SW 1271 (cell line): ENCODE data around the gene SLC19A1.

ENCODE experiments used
- DNase-seq, 2 experiments: peaks; one replicate each; lab custom pipeline; 2025; lab: John Stamatoyannopoulos, UW

Gene SLC19A1

DNA sequence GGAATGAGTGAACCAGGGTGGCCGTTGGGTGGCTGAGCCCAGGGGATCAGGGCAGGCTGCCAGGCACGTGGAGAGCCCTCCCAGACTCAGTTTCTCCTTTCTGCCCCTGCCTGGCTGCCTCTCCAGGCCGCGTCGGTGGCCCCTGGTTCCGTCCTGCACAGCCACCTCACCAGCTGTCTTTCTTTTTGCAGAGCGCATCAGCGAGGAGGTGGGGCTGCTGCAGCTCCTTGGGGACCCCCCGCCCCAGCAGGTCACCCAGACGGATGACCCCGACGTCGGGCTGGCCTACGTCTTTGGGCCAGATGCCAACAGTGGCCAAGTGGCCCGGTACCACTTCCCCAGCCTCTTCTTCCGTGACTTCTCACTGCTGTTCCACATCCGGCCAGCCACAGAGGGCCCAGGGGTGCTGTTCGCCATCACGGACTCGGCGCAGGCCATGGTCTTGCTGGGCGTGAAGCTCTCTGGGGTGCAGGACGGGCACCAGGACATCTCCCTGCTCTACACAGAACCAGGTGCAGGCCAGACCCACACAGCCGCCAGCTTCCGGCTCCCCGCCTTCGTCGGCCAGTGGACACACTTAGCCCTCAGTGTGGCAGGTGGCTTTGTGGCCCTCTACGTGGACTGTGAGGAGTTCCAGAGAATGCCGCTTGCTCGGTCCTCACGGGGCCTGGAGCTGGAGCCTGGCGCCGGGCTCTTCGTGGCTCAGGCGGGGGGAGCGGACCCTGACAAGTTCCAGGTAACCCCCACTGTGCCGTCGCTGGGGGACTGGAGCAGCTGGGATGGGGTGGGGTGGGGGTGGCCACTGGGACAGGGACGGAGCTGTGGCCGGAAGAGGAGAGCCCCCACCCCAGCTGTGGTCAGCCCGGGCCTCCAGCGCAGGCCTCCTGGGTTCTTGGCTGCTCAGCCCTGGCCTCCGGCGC lies 73.9 kb downstream of the SLC19A1 start:
- DNase-seq, result no peak

DNA sequence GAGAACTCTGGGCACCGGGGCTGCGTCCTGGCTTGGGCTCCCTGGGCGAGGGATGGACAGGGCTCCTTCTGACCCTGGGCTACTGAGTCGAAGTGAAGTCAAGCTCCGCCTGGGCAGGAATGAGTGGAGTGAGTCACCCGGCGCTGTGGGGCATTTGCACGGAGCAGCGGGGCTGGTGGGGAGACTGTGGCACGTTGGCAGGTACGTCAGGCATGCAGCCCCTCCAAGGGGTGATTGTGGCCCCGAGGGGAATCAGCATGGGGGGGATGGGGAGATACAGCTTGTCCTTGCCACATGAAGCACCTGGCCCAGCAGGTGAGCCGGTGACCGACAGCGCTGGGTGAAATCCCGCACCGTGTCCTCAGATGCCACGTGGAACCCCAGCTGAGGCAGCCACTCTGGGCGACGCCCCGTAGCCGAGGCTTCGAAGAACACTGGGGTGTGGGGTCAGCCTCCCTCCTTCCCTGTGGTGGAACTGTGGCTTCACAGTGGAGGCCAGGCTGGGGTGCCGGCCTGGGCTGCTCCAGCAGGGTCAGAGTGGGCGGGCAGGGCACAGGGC lies 74.9 kb downstream of the SLC19A1 start:
- DNase-seq, result no peak

- DNase-seq, result no peak
These were observed 75.7 kb downstream of the SLC19A1 start for GRCh38 chr21:45466330-45467220.

DNA sequence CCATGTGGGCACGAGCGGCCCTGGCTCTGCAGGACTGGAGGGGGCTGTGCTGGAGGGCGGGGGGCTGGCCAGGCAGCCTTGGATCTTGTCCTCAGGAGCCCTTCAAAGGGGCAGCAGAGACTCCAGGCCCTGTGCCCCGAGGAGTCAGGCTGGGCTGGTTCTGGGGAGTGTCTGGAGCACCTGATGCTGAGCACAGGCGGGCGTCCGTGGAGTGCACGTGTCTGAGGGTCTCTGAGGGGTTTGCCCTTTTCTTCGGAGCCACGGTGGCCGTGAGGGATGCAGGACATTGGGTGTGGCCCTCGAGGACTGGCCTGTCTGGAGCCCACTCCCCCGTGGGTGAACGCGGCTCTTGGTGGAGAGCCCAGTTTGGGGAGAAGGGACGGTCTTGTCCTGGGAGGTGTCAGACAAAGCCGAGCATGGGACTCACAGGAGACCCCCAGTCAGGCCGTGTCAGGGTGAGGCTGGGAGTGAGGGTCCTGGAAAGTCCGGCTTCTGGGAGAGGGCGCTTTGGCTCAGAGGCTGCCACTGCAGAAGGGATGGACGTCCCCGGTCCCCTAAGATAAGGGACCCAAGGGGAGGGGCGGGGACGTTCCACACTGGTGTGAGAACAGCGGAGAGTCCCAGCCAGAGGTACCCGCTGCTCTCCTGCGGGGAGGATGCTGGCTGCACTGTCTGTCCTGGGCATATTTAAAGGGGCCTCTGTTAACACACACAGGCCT lies 76.5 kb downstream of the SLC19A1 start:
- DNase-seq, result no peak

GRCh38 chr21:45465105-45465504 lies 77.1 kb downstream of the SLC19A1 start:
- no peak for DNase-seq

DNA sequence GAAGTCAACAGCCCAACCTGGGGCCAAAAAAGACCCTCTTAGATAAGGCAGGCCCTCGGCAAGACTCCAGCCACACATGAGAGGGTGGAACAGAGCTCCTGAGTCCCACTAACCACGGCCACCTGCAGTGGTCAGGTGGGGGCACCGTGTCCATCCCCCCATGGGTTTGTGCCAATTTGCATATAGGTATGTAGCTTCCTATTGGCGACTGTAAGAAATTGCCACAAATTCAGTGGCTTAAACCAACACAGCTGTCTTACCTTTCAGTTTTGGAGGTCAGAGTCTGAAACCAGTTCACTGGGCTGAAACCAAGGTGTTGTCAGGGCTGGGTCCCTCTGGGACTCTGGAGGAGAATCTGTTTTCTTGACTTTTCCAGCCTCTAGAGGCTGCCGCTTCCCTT lies 77.9 kb downstream of the SLC19A1 start:
- DNase-seq, result no peak

DNA sequence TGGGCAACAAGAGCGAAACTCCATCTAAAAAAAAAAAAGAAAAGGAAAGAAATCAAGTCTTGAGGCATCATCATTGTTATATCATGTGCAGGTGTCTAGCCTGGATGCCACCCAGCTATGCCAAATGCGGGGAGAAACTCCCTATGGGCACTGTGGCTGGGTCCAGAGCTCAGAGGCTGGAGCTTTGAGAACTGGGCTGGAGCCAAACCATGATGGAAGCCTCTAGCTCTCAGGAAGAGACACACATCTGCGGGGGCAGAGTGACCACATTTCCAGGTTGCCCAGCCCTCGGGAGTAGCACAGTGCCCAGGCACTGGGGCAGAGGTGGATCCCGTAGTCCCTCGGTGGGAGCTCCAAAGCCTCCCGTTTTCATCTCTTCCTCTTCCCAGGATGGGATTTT lies 78.4 kb downstream of the SLC19A1 start:
- no peak for DNase-seq

DNA sequence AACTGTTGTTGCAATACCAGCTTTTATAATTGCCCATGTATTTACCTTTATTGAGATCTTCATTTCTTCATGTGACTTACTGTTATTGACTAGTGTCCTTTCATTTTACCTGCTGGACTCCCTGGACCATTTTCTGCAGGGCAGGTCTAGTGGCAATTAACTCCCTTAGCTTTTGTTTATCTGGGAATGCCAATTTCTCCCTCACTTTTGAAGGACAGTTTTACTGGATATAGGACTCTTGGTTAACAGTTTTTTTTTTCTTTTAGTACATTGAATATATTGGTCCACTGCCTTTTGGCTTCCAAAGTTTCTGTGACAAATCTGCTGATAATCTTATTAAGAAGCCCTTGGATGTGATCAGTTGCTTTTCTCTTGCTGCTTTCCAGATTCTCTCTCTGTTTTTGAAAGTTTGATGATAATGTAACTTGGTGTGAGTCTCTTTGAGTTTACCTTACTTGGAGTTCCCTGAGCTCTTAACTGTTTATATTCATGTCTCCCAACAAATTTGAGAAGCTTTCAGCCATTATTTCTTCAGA lies 80.4 kb downstream of the SLC19A1 start:
- no peak for DNase-seq

- no peak for DNase-seq
These were observed 80.9 kb downstream of the SLC19A1 start for GRCh38 chr21:45461369-45461750.

GRCh38 chr21:45460611-45461368 lies 81.5 kb downstream of the SLC19A1 start:
- DNase-seq, result no peak

DNA sequence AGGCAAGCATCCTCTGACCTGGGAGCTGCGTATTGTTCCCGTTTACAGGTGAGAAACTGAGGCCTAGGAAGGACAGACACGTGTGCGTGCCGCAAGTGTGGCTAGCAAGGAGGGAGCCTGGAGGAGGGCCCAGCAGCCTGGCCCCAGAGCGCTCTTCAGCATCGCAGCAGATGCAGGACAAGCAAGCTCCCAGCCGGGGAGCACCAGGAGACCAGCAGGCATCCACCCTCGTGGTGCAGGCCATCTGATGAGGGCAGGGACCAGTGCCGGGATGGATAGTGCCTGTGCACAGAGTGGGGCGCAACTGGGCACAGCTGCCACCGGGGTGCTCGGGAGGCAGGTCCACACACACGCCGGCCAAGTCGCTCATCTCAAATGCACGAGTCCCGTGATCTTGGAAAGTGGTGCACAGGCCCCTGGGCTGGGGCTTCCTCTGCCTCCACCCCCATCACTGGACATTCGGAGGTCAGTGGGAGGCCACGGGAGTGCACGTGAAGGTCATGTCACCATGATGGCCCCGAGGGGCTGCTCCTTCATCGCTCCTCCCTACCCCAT lies 82.2 kb downstream of the SLC19A1 start:
- DNase-seq, result no peak

- no peak for DNase-seq
These were observed 82.8 kb downstream of the SLC19A1 start for GRCh38 chr21:45459171-45460010.

DNA sequence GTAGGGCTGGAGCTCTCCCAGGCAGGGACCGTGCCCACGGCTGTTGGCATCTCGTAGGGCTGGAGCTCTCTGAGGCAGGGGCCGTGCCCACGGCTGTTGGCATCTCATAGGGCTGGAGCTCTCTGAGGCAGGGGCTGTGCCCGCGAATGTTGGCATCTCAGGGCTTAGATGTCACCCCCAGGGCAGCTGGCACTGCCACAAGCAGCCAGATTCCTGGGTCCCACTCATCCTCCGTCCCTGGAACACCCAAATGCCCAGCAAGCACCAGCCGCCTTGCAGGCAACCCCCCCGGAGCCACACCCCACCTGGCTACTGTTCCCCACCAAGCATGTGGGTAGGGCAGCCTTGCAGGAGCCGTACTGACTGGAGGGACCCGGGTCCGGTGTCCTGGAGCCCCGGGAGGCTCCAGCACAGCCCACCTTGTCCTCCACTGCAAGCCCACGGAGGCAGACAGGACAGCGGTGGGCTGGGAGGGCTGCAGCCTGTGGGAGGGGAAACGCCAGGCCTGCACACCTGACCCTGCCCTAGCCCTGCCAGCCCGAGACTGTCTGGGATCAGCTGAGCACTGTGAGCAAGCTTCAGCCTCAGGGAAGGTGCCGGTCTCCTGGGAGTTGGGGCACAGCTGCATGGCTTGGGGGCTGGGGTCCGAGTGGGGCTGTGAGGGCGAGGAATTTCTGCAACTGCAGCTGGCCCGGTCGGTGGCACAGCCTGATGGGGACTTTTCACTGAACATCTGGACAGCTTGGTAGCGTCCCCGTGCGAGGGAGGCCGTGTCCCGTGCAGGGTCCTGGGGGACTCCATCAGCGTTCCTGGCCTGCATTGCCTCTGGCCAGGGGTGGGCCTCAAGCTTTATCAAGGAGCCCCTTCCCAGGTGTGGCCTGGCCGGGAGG lies 83.7 kb downstream of the SLC19A1 start:
- DNase-seq, result no peak

DNA sequence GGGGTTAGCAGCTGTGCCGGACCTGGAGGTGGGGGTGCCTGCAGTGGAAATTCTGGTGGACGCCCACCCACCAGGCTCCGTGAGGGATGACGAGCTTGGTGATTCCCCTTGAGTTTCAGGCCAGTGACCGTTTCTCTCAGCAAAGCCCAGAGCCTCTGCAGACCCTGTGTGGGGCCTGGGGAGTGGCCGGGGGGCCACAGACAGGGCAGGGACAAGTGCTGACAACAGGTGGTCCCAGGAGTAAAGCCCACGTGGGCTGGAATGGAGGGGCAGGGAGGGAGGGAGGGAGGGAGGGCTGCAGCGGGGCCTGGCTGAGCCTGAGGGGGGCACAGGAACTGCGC lies 84.4 kb downstream of the SLC19A1 start:
- no peak for DNase-seq

DNA sequence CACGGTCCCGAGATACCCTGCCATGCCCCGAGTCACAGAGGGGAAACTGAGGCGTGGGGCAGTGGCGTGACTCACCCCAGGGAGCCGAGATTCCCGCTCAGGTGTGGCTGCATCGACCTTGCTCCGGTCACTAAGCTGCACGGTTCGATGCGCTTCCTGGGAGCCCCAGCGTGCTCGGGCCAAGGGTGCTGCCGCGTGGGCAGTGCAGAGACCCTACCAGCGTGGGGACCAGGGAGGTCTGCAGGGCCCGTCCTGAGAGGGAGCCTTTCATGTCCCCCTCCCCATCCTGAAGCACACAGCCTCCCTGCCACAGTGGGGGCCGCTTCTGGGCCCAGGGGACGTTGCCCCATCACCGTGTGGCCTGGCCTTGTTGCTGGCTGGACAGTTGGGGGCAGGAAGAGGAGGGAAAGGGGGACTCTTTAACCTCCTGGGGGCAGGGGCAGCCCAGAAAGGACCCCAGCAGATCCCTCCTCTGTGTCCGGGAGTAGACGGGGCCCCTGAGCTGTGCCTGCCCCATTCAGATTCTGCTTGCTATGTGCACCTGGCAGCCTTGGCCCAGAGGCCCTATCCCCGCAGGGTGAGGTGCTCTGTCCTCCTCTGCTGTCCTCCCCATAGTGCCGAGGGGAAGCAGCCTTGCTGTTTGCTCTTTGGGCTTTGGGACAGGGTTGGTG lies 84.9 kb downstream of the SLC19A1 start:
- no peak for DNase-seq

DNA sequence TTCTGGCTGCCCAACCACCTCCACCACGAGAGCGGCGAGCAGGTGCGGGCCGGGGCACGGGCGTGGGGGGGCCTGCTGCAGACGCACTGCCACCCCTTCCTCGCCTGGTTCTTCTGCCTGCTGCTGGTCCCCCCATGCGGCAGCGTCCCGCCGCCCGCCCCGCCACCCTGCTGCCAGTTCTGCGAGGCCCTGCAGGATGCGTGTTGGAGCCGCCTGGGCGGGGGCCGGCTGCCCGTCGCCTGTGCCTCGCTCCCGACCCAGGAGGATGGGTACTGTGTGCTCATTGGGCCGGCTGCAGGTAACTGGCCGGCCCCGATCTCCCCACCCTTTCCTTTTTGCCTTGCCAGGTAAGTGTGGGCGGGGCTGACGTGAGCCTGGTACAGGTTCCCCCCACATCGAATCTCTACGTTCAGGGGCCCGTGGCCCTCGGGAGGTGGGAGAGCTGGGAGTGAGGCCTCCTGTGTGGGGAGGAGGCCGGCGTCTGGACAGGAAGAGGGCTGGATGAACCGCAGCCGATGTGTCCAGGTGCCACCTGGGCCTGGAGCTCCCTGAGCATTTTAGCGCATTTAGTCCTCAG lies 85.6 kb downstream of the SLC19A1 start:
- DNase-seq, result no peak

DNA sequence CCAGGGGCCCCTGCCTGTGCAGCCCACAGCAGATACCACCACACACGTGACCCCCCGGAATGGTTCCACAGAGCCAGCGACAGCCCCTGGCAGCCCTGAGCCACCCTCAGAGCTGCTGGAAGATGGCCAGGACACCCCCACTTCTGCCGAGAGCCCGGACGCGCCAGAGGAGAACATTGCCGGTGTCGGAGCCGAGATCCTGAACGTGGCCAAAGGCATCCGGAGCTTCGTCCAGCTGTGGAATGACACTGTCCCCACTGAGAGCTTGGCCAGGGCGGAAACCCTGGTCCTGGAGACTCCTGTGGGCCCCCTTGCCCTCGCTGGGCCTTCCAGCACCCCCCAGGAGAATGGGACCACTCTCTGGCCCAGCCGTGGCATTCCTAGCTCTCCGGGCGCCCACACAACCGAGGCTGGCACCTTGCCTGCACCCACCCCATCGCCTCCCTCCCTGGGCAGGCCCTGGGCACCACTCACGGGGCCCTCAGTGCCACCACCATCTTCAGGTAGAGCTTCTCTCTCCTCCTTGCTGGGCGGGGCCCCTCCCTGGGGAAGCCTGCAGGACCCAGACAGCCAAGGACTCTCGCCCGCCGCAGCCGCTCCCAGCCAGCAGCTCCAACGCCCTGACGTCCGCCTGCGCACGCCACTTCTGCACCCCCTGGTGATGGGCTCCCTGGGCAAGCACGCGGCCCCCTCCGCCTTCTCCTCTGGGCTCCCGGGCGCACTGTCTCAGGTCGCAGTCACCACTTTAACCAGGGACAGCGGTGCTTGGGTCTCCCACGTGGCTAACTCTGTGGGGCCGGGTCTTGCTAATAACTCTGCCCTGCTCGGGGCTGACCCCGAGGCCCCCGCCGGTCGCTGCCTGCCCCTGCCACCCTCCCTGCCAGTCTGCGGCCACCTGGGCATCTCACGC lies 86.3 kb downstream of the SLC19A1 start:
- no peak for DNase-seq
